H9 (cell line): ENCODE results near the gene SCD. TPM values are rescaled to one million over a fixed set of nuclear protein-coding genes. Genes with fewer than 3 reads are reported as not detected.

Source experiments
- DNase-seq: peaks from one replicate; pipeline ENCODE4 v3.0.0-alpha.2; 2017
- H2AFZ ChIP-seq: one replicate; pipeline ENCODE4 v1.6.1; 2013; ENCODE audit warnings: mild to moderate bottlenecking, low read length, control low read depth, moderate library complexity
- H2AK5ac ChIP-seq: 2 replicates; pipeline ENCODE4 v1.6.1; 2013; ENCODE audit warnings: low read length, control low read depth, mixed read lengths; ENCODE audit not compliant: insufficient read length
- H2BK120ac ChIP-seq: one replicate; pipeline ENCODE4 v1.6.1; 2013; ENCODE audit warnings: low read depth, mild to moderate bottlenecking, low read length, control low read depth, inconsistent platforms; ENCODE audit not compliant: poor library complexity, severe bottlenecking
- H2BK12ac ChIP-seq: 2 replicates; pipeline ENCODE4 v1.6.1; 2013; ENCODE audit warnings: low read length, control low read depth, mixed read lengths, low read depth; ENCODE audit not compliant: insufficient read length
- H2BK15ac ChIP-seq: 2 replicates; pipeline ENCODE4 v1.6.1; 2013; ENCODE audit warnings: low read depth, low read length, control low read depth
- H2BK20ac ChIP-seq: one replicate; pipeline ENCODE4 v1.6.1; 2013; ENCODE audit warnings: low read depth, mild to moderate bottlenecking, low read length, control low read depth, inconsistent platforms; ENCODE audit not compliant: poor library complexity, severe bottlenecking
- H2BK5ac ChIP-seq: 2 replicates; pipeline ENCODE4 v1.6.1; 2013; ENCODE audit warnings: low read length, control low read depth, mixed read lengths; ENCODE audit not compliant: insufficient read length
- H3K14ac ChIP-seq: 2 replicates; pipeline ENCODE4 v1.6.1; 2013; ENCODE audit warnings: low read length, control low read depth; ENCODE audit not compliant: insufficient read depth
- H3K18ac ChIP-seq: 2 replicates; pipeline ENCODE4 v1.6.1; 2013; ENCODE audit warnings: low read depth, mild to moderate bottlenecking, mixed read lengths, low read length, control low read depth; ENCODE audit not compliant: insufficient read length
- H3K23ac ChIP-seq: 2 replicates; pipeline ENCODE4 v1.6.1; 2013; ENCODE audit warnings: low read length, control low read depth, mixed read lengths, low read depth; ENCODE audit not compliant: insufficient read length
- H3K23me2 ChIP-seq: 2 replicates; pipeline ENCODE4 v1.6.1; 2013; ENCODE audit warnings: low read depth, mild to moderate bottlenecking, mixed read lengths, low read length, control low read depth; ENCODE audit not compliant: insufficient read length, poor library complexity, severe bottlenecking
- H3K27ac ChIP-seq: 2 replicates; pipeline ENCODE4 v1.5.1; 2013; ENCODE audit warnings: low read length, control low read depth, mixed read lengths, low read depth; ENCODE audit not compliant: insufficient read length
- H3K27me3 ChIP-seq: 2 replicates; pipeline ENCODE4 v1.6.1; 2013; ENCODE audit warnings: low read length, control low read depth, inconsistent platforms; ENCODE audit not compliant: insufficient read depth
- H3K4ac ChIP-seq: 2 replicates; pipeline ENCODE4 v1.6.1; 2013; ENCODE audit warnings: low read depth, mild to moderate bottlenecking, control low read depth, inconsistent platforms, low read length, moderate library complexity
- H3K4me1 ChIP-seq: 2 replicates; pipeline ENCODE4 v1.6.1; 2013; ENCODE audit warnings: low read length, control low read depth, inconsistent platforms; ENCODE audit not compliant: insufficient read depth
- H3K4me2 ChIP-seq: 2 replicates; pipeline ENCODE4 v1.6.1; 2013; ENCODE audit warnings: low read length, control low read depth, mixed read lengths; ENCODE audit not compliant: insufficient read length, insufficient read depth
- H3K56ac ChIP-seq: 2 replicates; pipeline ENCODE4 v1.6.1; 2013; ENCODE audit warnings: low read depth, mild to moderate bottlenecking, mixed read lengths, low read length, control low read depth; ENCODE audit not compliant: insufficient read length
- H3K79me1 ChIP-seq: 2 replicates; pipeline ENCODE4 v1.6.1; 2013; ENCODE audit warnings: low read depth, mild to moderate bottlenecking, moderate library complexity, low read length, control low read depth, inconsistent platforms; ENCODE audit not compliant: insufficient read depth, poor library complexity, severe bottlenecking
- H3K79me2 ChIP-seq: 2 replicates; pipeline ENCODE4 v1.6.1; 2013; ENCODE audit warnings: low read length, control low read depth, inconsistent platforms; ENCODE audit not compliant: insufficient read depth
- H3K9ac ChIP-seq: 2 replicates; pipeline ENCODE4 v1.6.1; 2013; ENCODE audit warnings: low read length, control low read depth, mixed read lengths; ENCODE audit not compliant: insufficient read length; ENCODE audit errors: extremely low read depth
- H3K9me3 ChIP-seq: one replicate; pipeline ENCODE4 v1.6.1; 2013; ENCODE audit warnings: low read depth, low read length, inconsistent platforms; ENCODE audit not compliant: control insufficient read depth
- H3T11ph ChIP-seq: one replicate; pipeline ENCODE4 v1.6.1; 2013; ENCODE audit warnings: mild to moderate bottlenecking, low read length, control low read depth, inconsistent platforms
- H4K20me1 ChIP-seq: one replicate; pipeline ENCODE4 v1.6.1; 2013; ENCODE audit not compliant: control insufficient read depth, insufficient read length, insufficient read depth
- H4K5ac ChIP-seq: 2 replicates; pipeline ENCODE4 v1.6.1; 2013; ENCODE audit warnings: low read depth, mild to moderate bottlenecking, mixed read lengths, low read length, control low read depth; ENCODE audit not compliant: insufficient read length
- H4K8ac ChIP-seq: replicated peaks from 2 replicates; pipeline ENCODE4 v1.6.1; 2013; ENCODE audit warnings: low read length, control low read depth, mixed read lengths, low read depth; ENCODE audit not compliant: insufficient read length
- H4K91ac ChIP-seq: 2 replicates; pipeline ENCODE4 v1.6.1; 2013; ENCODE audit warnings: low read depth, mild to moderate bottlenecking, moderate library complexity, mixed read lengths, low read length, control low read depth; ENCODE audit not compliant: insufficient read length
- H3K27ac Mint-ChIP-seq, 3 experiments: 2 replicates in 2 of 3; 3 replicates in 1 of 3; pipeline ENCODE4 v1.8.0; 2020 to 2021; ENCODE audit warnings: mixed read lengths in 3 of 3, mild to moderate bottlenecking in 1 of 3, moderate library complexity in 1 of 3
- H3K27me3 Mint-ChIP-seq: 2 replicates; pipeline ENCODE4 v1.8.0; 2021; ENCODE audit warnings: low read depth, mild to moderate bottlenecking, moderate library complexity, mixed read lengths
- H3K36me3 Mint-ChIP-seq, 3 experiments: 2 replicates in 2 of 3; 3 replicates in 1 of 3; pipeline ENCODE4 v1.8.0; 2020 to 2021; ENCODE audit warnings: low read depth in 3 of 3, mixed read lengths in 3 of 3; ENCODE audit not compliant: insufficient read depth in 1 of 3
- H3K4me1 Mint-ChIP-seq, 2 experiments: 2 replicates each; pipeline ENCODE4 v1.8.0; 2020; ENCODE audit warnings: mixed read lengths in 2 of 2
- H3K4me3 Mint-ChIP-seq, 2 experiments: 2 replicates in 1 of 2; 3 replicates in 1 of 2; pipeline ENCODE4 v1.8.0; 2020 to 2021; ENCODE audit warnings: mild to moderate bottlenecking in 2 of 2, mixed read lengths in 2 of 2, moderate library complexity in 1 of 2
- H3K9me3 Mint-ChIP-seq, 2 experiments: 2 replicates in 1 of 2; 3 replicates in 1 of 2; pipeline ENCODE4 v1.8.0; 2020; ENCODE audit warnings: mild to moderate bottlenecking in 2 of 2, mixed read lengths in 2 of 2, moderate library complexity in 1 of 2
- WGBS: extraction: QIAGEN DNeasy Blood & Tissue Kit; methylation state at CpG from one replicate; pipeline ENCODE4 v1.1.7; 2013; ENCODE audit warnings: missing lambda C conversion rate, low lambda C conversion rate, mixed read lengths; ENCODE audit not compliant: insufficient read length; ENCODE audit errors: extremely low coverage; 5-methylcytosine and 5-hydroxymethylcytosine counted together
- total RNA-seq: library from RNA; stranded (reverse); gene quantifications from 2 replicates; pipeline ENCODE4 v1.2.1, GENCODE V29; 2021
- TF ChIP-seq, protein P1 (sequence below): fragments of 200-600 bp; sonication (generic); conservative IDR thresholded peaks from 3 replicates; pipeline ENCODE4 v1.8.0; 2021; ENCODE audit warnings: antibody characterized with exemption, mild to moderate bottlenecking

The SCD gene
- total RNA-seq, 1 experiment from 2014 or later = 354 TPM

DNA sequence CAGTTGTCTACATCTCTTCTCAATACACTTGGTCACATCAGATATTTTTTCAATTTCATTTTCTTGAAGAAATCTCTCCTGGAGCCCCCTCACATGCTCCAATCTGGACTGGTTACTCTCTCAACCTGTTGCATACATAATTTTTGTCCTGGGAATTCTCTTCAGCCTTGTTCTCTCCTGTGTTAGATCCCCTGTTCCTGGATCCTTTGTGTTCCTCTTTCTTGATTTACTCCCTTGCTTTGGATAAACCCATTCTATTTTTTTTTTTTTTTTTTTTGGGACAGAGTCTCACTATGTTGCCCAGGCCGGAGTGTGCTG is 45.6 kb downstream of the SCD start:
- Histone ChIP-seq H4K5ac (no peak overlapping the region), H3T11ph (no peak overlapping the region), H3K9me3 (no peaks in the 10 kb centered on the region), H3K4ac (no peak overlapping the region), H2AK5ac (no peak overlapping the region), H3K79me2 (no peaks in the 10 kb centered on the region), H3K4me1 (no peaks in the 10 kb centered on the region), H3K23me2 (no peaks in the 10 kb centered on the region), H2BK15ac (no peak overlapping the region), H2BK20ac (no peak overlapping the region), H3K56ac (no peak overlapping the region), H2BK5ac (no peak overlapping the region), H3K18ac (no peak overlapping the region), H4K91ac (no peak overlapping the region), H3K23ac (no peak overlapping the region), H3K9ac (no peak overlapping the region), H3K27ac (no peak overlapping the region), H2BK120ac (no peak overlapping the region), H2BK12ac (no peak overlapping the region), H4K20me1 (no peaks in the 10 kb centered on the region), H3K14ac (no peak overlapping the region), H3K27me3 (no peaks in the 10 kb centered on the region), H2AFZ (no peak overlapping the region), H3K79me1 (no peaks in the 10 kb centered on the region), H4K8ac (no peak overlapping the region), H3K4me2 (no peak overlapping the region)
- Mint-ChIP-seq H3K4me3 (no peak overlapping the region), H3K9me3 (peaks cover 0 to 10% of the 10 kb centered on the region in 2 experiments; a peak in 1 of 5 replicates), H3K27me3 (no peaks in the 10 kb centered on the region), H3K27ac (no peak overlapping the region), H3K36me3 (peaks cover 10 to 15% (median 13%) of the 10 kb centered on the region in 3 experiments; a peak in 6 of 7 replicates), H3K4me1 (no peaks in the 10 kb centered on the region)
- no peak for DNase-seq
- WGBS = no CpG with 5 or more reads among the region's 1 CpG
- TF ChIP-seq, protein P1, sequence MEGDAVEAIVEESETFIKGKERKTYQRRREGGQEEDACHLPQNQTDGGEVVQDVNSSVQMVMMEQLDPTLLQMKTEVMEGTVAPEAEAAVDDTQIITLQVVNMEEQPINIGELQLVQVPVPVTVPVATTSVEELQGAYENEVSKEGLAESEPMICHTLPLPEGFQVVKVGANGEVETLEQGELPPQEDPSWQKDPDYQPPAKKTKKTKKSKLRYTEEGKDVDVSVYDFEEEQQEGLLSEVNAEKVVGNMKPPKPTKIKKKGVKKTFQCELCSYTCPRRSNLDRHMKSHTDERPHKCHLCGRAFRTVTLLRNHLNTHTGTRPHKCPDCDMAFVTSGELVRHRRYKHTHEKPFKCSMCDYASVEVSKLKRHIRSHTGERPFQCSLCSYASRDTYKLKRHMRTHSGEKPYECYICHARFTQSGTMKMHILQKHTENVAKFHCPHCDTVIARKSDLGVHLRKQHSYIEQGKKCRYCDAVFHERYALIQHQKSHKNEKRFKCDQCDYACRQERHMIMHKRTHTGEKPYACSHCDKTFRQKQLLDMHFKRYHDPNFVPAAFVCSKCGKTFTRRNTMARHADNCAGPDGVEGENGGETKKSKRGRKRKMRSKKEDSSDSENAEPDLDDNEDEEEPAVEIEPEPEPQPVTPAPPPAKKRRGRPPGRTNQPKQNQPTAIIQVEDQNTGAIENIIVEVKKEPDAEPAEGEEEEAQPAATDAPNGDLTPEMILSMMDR = no peak
